Renal cortex interstitium (tissue), 15 donors: Measurements from ENCODE around the gene SPEM1. TPM values are rescaled to one million over a fixed set of nuclear protein-coding genes. Genes with fewer than 3 reads are reported as not detected.
A peak's percentile ranks its signal among the peaks of the same experiment; 100 is the strongest.

Experiments
- DNase-seq, 11 donors: peaks; one replicate each; pipeline ENCODE4 v3.0.0-alpha.2; 2013; ENCODE audit warnings: low read depth in 9 of 11, low spot score in 4 of 11; ENCODE audit errors: extremely low read depth in 1 of 11
- long read RNA-seq, 16 experiments: transcript quantifications; one replicate each; lab custom pipeline, GENCODE V29; 2026
- polyA plus RNA-seq, 3 donors: library from polyadenylated mRNA; unstranded; fragments of 120-200 nt; gene quantifications; one replicate each; pipeline ENCODE4 v1.2.1, GENCODE V29; 2013; ENCODE audit not compliant: insufficient read length in 3 of 3

The SPEM1 gene
- polyA plus RNA-seq: under 1 TPM in 2 of 3 donors, not detected in 1; 0.10 to 0.22 TPM
- long read RNA-seq, donor 1: 0 reads
- long read RNA-seq, donor 2: 0 reads
- long read RNA-seq, donor 3: 0 reads
- long read RNA-seq, donor 4: 0 reads
- long read RNA-seq, donor 5: 0 reads
- long read RNA-seq, donor 6: 0 reads
- long read RNA-seq, donor 7: 0 reads
- long read RNA-seq, donor 8: 0 reads
- long read RNA-seq, donor 9: 0 reads
- long read RNA-seq, donor 10: 0 reads
- long read RNA-seq, donor 11: 0 reads
- long read RNA-seq, donor 12: 0 reads
- long read RNA-seq, donor 13: 0 reads
- long read RNA-seq, donor 14: 0 reads
- long read RNA-seq, donor 15: 0 reads
- long read RNA-seq, donor 16: 0 reads

- peak in 1 of 11 donors; percentile 48 for DNase-seq
Observed at GRCh38 chr17:7419819-7420610, at the start of gene SPEM1. TSS of gene SPEM1 (plus strand) at chr17:7420324. CDS start at chr17:7420385, 61 bp downstream.

- no peak for DNase-seq
Observed at GRCh38 chr17:7370853-7371252, 49.3 kb upstream of the SPEM1 start.

- DNase-seq: no peak
Observed at GRCh38 chr17:7374353-7374752, 45.8 kb upstream of the SPEM1 start.

- no peak for DNase-seq
Observed at GRCh38 chr17:7379134-7379533, 41.0 kb upstream of the SPEM1 start.

GRCh38 chr17:7380321-7380720 lies 39.8 kb upstream of the SPEM1 start:
- no peak for DNase-seq

GRCh38 chr17:7380855-7381683 lies 39.1 kb upstream of the SPEM1 start, which contains the start of gene TNK1:
TSS of gene TNK1 (plus strand) at chr17:7381089. CDS start at chr17:7382927, 1,838 bp downstream.
- no peak for DNase-seq

GRCh38 chr17:7382901-7383300 lies 37.2 kb upstream of the SPEM1 start:
- DNase-seq: no peak

- no peak for DNase-seq
Observed at GRCh38 chr17:7383371-7383741, 36.8 kb upstream of the SPEM1 start.

- DNase-seq: peak in 2 of 11 donors; percentile 64 to 65
Observed at GRCh38 chr17:7383742-7384488, 36.2 kb upstream of the SPEM1 start.

GRCh38 chr17:7384489-7385081 lies 35.5 kb upstream of the SPEM1 start:
- DNase-seq: no peak

- no peak for DNase-seq
Observed at GRCh38 chr17:7388856-7389255, 31.3 kb upstream of the SPEM1 start.

GRCh38 chr17:7389924-7390910 lies 29.9 kb upstream of the SPEM1 start:
- no peak for DNase-seq

- DNase-seq: no peak
Observed at GRCh38 chr17:7391307-7391706, 28.8 kb upstream of the SPEM1 start.

GRCh38 chr17:7392696-7393612 lies 27.2 kb upstream of the SPEM1 start:
- no peak for DNase-seq

GRCh38 chr17:7393613-7394451 lies 26.3 kb upstream of the SPEM1 start:
- DNase-seq: no peak
